GM21515 (cell line): Measurements from ENCODE around the gene CDC6.

ENCODE experiments used
- ATAC-seq: cut with Tn5 transposase; IDR thresholded peaks from one replicate; pipeline ENCODE4 v1.9.1; 2021; ENCODE audit not compliant: unreplicated experiment

CDC6 gene

GRCh38 chr17:40322358-40323315 lies 35.0 kb downstream of the CDC6 start:
- ATAC-seq: no peak

DNA sequence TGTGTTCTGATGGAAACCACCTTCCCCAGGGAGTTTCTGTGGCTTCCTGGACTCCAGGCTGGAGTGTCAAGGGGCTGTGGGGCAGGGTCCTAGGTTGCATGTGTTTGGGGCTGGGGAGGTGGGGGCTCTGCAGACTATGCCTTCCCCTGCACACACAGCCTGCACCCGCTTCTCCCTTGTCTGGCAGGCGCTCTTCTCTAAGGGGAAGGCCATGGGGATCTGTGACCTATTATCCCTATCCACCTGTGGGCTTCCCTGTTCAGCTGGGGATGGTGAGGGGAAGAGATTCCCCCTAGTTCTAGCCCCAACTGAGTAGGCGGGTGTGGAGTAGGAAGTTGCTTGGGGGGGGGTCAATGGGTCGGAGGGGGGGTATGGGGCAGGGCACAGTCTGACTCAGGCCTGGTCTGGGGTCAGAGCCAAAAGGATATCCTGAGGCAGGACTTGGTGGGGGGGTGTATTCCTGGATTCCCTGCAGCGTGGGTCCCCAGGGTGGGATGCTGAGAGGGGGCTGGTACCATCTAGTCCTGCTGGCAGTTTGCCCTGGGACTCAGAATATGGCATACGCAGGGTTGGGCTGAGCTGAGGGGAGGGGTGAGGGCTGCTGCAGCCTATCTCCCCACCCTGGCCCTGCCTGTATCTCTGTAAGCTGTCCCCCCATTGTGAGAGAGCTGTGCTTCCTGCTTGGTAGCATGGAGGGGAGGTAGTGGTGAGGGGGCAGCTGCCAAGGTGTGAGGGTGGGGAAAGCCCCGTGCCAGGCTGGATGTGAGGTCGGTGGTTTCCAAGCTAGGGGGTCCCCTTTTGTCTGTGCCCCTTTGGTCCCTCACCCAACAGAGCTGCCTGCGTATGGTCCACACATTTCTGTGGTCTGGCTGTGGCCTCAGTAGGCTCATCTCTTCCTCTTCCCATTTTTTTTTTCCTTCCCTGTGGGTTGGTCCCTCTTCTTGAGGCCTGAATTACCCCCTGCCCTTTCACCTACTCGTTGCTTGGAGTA lies 36.0 kb downstream of the CDC6 start:
- ATAC-seq: no peak

DNA sequence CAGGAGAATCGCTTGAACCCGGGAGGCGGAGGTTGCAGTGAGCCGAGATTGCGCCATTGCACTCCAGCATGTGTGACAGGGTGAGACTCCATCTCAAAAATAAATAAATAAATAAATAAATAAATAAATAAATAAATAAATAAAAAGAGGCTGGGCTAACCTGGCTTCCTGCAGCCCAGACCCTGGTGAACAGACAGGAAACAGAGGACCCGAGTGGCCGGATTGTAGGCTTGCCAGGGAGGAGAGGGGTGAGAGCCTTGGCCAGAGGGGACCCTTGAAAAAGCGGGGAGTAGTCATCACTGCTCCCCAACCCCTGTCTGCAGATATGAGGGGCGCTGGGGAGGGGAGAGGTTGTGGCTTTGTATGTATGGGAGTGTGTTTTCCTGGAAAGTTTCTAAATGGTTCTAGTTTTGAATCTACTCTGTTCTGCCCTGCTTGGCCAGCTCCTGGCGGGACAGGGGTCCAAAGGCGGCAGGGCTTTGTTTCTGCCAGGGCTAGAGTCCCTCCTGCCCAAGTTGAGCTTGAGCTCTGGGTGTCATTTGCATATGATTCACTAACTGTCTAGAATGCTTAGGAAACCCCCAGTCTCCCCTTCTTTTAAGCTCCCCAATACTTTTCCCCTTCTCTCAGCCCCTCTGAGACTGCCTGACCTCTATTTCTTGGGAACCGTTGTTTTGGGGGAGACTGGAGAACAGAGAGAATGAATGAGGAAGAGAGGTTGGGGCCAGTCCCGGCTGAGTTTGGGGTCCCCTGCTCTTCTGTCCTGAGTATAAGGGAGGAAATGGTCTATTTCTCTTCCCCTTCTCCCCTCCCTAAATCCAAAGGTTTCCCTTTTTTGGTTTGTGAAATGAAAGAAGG lies 37.7 kb downstream of the CDC6 start:
- no peak for ATAC-seq

GRCh38 chr17:40326014-40326831 lies 38.5 kb downstream of the CDC6 start:
- ATAC-seq: no peak

GRCh38 chr17:40326832-40327199 lies 39.1 kb downstream of the CDC6 start:
- no peak for ATAC-seq

DNA sequence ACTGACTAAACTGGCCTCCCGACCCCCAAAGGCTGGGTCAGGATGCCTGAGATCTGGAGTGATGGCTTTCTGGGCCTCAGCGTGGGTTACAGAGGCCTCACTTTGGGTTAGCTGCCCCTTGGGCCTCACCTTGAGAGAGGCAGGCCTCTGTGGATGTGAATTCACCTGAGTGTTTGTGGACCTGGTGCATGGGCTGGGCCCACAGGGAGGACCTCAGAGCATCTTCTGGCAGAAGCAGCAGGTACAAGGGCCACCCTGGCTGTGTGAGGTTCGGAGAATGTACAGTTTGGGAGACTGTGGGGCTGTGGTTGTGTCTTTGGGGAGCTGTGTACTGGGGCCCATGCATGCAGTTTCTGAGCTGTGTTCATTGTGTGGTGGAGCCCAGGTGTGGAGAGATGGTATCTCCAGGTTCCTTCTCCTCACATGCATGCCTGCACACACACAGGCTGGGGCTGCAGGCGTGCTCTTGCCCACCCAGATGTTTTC lies 39.6 kb downstream of the CDC6 start:
- no peak for ATAC-seq

GRCh38 chr17:40327735-40328385 lies 40.2 kb downstream of the CDC6 start:
- ATAC-seq: no peak

DNA sequence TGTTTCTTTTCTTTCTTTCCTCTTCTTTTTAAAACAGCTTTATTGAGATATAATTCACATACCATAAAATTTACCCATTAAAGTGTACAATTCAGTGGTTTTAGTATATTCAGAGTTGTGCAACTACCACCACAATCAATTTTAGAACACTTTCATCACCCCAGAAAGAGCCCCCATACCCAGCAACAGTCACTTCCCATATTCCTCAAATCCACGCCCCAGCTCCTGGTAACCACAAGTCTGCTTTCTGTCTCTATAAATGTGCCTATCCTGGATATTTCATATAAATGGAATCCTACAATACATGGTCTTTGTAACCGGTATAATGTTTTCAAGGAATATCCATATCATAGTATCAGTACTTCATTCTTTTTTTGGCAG lies 40.7 kb downstream of the CDC6 start:
- no peak for ATAC-seq

- no peak for ATAC-seq
These were observed 42.4 kb downstream of the CDC6 start for GRCh38 chr17:40329839-40330794.

DNA sequence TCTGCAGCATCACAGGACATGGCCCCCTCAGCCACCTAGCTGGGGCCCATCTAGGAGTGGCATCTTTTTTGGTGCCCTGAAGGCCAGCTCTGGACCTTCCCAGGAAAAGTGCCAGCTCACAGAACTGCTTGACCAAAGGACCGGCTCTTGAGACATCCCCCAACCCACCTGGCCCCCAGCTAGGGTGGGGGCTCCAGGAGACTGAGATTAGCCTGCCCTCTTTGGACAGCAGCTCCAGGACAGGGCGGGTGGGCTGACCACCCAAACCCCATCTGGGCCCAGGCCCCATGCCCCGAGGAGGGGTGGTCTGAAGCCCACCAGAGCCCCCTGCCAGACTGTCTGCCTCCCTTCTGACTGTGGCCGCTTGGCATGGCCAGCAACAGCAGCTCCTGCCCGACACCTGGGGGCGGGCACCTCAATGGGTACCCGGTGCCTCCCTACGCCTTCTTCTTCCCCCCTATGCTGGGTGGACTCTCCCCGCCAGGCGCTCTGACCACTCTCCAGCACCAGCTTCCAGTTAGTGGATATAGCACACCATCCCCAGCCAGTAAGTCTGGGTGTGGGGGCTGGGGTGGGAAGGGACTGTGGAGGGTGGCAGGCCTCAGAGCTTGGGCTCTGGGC lies 43.3 kb downstream of the CDC6 start:
- no peak for ATAC-seq

GRCh38 chr17:40331743-40332641 lies 44.3 kb downstream of the CDC6 start:
- no peak for ATAC-seq

- ATAC-seq: no peak
These were observed 46.2 kb downstream of the CDC6 start for GRCh38 chr17:40333781-40334448.

- no peak for ATAC-seq
These were observed 47.9 kb downstream of the CDC6 start for GRCh38 chr17:40335620-40336019.

DNA sequence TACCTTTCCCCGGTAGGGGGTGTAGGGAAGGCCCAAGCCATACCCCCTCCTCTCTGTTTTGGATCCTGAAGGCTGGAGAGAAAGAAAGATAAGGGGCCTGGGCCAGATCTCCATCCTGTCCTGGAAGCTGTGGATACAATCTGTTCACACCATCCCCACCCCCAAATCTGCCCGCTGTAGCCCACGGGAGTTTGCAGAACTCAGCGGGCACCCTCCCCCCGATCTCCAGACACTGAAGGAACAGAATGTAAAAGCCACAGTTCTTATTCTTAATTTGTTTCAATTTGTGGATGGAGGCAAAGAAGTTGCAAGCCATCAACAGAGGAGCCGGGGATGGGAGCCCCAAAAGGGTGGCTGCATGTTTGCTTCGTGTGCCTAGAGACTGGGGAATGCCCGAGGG lies 49.7 kb downstream of the CDC6 start:
- ATAC-seq: no peak

- ATAC-seq: no peak
These were observed 50.4 kb downstream of the CDC6 start for GRCh38 chr17:40338058-40338457.
